Psoas muscle (tissue), 8 donors: Measurements from ENCODE around the gene PLEKHA3. TPM values are rescaled to one million over a fixed set of nuclear protein-coding genes. Genes with fewer than 3 reads are reported as not detected.

Source experiments
- ATAC-seq, 4 donors: fragments of 200-7000 bp; cut with Tn5 transposase; one replicate each; pipeline ENCODE4 v1.9.1; 2020; ENCODE audit warnings: moderate library complexity in 3 of 4, mild to moderate bottlenecking in 2 of 4
- DNase-seq, 2 donors: peaks; one replicate each; pipeline ENCODE4 v3.0.0-alpha.2; 2020
- H3K27ac ChIP-seq: fragments of 200-600 bp; one replicate; pipeline ENCODE4 v1.8.0; 2022
- H3K27me3 ChIP-seq, 3 donors: fragments of 200-600 bp in 1 of 3; one replicate each; pipeline versions ENCODE4 v1.6.1 to v1.8.0; 2013 to 2022; ENCODE audit warnings: low read length in 2 of 3, mild to moderate bottlenecking in 2 of 3, moderate library complexity in 1 of 3; ENCODE audit not compliant: insufficient read depth in 3 of 3
- H3K36me3 ChIP-seq, 2 donors: fragments of 200-600 bp in 1 of 2; one replicate each; pipeline versions ENCODE4 v1.6.1 to v1.8.0; 2013 to 2022; ENCODE audit warnings: low read depth in 1 of 2, mild to moderate bottlenecking in 1 of 2, moderate library complexity in 1 of 2; ENCODE audit not compliant: insufficient read depth in 1 of 2
- H3K4me1 ChIP-seq: fragments of 200-600 bp; one replicate; pipeline ENCODE4 v1.8.0; 2022
- H3K4me3 ChIP-seq: fragments of 200-600 bp; one replicate; pipeline ENCODE4 v1.8.0; 2022; ENCODE audit warnings: mild to moderate bottlenecking
- H3K9me3 ChIP-seq: fragments of 200-600 bp; one replicate; pipeline ENCODE4 v1.8.0; 2022
- WGBS, 3 donors: extraction: QIAGEN DNeasy Blood & Tissue Kit; methylation state at CpG; one replicate each; pipeline versions ENCODE4 v1.1.6 to v1.1.7; 2013; 5-methylcytosine and 5-hydroxymethylcytosine counted together
- intact Hi-C, 2 donors: fragments of 100-400 bp; cut with DNase I; formaldehyde crosslinking; loops; one replicate each; pipeline versions ENCODE4 v1.11.0 to v1.14.2; 2022
- long read RNA-seq, 2 donors: library from polyadenylated mRNA; unstranded; transcript quantifications; one replicate each; pipeline ENCODE4 v2.0.0, GENCODE V29; 2021
- polyA plus RNA-seq, 3 donors: library from polyadenylated mRNA; stranded (reverse); fragments of 200-250 nt; gene quantifications; one replicate each; pipeline ENCODE4 v1.2.3, GENCODE V29; 2013
- total RNA-seq, 4 donors: library from RNA; stranded (reverse); fragmentation: NEBNext Ultra II Directional in 2 of 4; extraction: Animal tissue kit (Norgen Biotek cat#: 25700) in 2 of 4; gene quantifications; one replicate each; pipeline versions ENCODE4 v1.2.1 to v1.2.4, GENCODE V29; 2021 to 2023
- TF ChIP-seq, protein P1 (sequence below): fragments of 200-600 bp; IDR thresholded peaks from one replicate; pipeline ENCODE4 v1.8.0; 2022; ENCODE audit warnings: antibody characterized with exemption
- donor health status: healthy with polysubstance abuse.
- donor health status: DM: no; HTN: no; CAD: no; lungs with moderate emphysema.
- donor health status: Bipolar disorder and iron deficiency.
- donor health status: healthy.
- donor health status: DM: yes; HTN: yes; CAD: no.
- donor health status: DM: no; HTN: no; CAD: no.
- donor health status: DM: no; HTN: no; CAD: no.
- donor health status: DM: yes; HTN: yes; CAD: no.

Gene PLEKHA3
- total RNA-seq (10 to 100 TPM; 13.5 to 22.5 (median 17.6) TPM), polyA plus RNA-seq (1 to 10 TPM; 4.0 to 8.1 (median 4.2) TPM)
- long read RNA-seq, donor 1, full-length matches to known transcripts = 2 of 3 reads
- long read RNA-seq, donor 1, partial matches to known transcripts = 0 of 3 reads
- long read RNA-seq, donor 1, other reads (novel, unspliced or antisense) = 1 of 3 reads
- long read RNA-seq, donor 2, full-length matches to known transcripts = 5 of 12 reads
- long read RNA-seq, donor 2, partial matches to known transcripts = 5 of 12 reads
- long read RNA-seq, donor 2, other reads (novel, unspliced or antisense) = 2 of 12 reads

DNA sequence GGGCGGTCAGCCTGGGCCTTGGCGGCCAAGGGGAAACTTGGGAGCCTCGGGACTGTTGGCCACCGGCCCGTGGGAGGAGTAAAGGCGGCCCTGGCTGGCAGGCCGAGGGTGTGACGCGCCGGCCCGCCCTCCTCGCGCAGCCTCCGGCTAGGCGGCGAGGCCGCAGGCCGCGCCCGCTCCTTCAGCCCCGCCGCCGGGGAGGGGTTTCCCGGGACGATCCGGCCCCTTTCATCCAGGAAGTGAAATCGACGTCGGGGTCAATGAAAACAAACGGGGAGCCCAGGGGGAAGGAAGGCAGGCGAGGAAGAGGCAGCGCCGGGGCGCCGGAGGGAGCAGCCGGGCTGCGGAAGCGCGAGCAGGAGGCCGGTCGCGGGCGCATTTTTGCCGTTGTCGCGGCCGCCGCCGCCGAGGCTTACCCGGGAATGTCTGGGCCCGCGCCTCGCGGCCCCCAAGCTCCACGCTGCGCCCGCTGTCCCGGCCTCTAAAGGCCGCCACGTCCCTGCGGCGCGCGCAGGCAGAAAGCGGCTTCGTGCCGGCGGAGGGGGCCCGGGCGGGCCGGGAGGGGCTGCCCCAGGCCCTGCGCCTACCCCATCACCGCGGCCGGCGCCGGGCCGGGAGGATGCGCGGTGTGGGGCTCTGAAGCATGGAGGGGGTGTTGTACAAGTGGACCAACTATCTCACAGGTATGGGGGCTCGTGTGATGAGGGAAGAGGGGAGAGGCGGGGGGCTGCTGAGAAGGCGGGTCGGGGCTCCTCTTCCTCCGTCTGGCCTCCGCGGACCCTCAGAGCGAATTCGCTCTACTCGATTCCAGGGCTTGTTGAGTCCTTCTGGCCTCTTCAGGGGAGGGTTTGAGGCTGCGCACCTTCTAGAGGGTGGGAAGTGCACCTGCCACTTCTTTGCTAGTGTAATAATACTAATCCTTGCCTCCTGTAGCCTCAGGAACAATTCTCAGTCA is at the start of gene PLEKHA3:
Gene PLEKHA3, plus strand, starts transcription at position 231 of the 955 bp plus-strand sequence. Its CDS starts 413 bp downstream, at position 644.
- ATAC-seq = peak; percentile 85 to 92 (median 87)
- Histone ChIP-seq H3K36me3 (peaks cover 0 to under 1% of the 10 kb centered on the region in 2 donors), H3K27ac (peak within 1 kb of the TSS; percentile 88), H3K27me3 (no peaks in the 10 kb centered on the region), H3K9me3 (no peaks in the 10 kb centered on the region), H3K4me1 (peaks cover 48% of the 10 kb centered on the region), H3K4me3 (peak within 1 kb of the TSS; percentile 85)
- peak; percentile 97 to 98 for DNase-seq
- intact Hi-C loops = loop anchor here in 1 of 2 donors (5.0 kb wide), 1 partner anchor 37 kb away; no protein-coding TSS in a partner anchor
- 0% methylated on average over 54 to 92 of the region's 92 CpGs for WGBS, 3 donors
- TF ChIP-seq, protein P1, sequence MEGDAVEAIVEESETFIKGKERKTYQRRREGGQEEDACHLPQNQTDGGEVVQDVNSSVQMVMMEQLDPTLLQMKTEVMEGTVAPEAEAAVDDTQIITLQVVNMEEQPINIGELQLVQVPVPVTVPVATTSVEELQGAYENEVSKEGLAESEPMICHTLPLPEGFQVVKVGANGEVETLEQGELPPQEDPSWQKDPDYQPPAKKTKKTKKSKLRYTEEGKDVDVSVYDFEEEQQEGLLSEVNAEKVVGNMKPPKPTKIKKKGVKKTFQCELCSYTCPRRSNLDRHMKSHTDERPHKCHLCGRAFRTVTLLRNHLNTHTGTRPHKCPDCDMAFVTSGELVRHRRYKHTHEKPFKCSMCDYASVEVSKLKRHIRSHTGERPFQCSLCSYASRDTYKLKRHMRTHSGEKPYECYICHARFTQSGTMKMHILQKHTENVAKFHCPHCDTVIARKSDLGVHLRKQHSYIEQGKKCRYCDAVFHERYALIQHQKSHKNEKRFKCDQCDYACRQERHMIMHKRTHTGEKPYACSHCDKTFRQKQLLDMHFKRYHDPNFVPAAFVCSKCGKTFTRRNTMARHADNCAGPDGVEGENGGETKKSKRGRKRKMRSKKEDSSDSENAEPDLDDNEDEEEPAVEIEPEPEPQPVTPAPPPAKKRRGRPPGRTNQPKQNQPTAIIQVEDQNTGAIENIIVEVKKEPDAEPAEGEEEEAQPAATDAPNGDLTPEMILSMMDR = no peak

DNA sequence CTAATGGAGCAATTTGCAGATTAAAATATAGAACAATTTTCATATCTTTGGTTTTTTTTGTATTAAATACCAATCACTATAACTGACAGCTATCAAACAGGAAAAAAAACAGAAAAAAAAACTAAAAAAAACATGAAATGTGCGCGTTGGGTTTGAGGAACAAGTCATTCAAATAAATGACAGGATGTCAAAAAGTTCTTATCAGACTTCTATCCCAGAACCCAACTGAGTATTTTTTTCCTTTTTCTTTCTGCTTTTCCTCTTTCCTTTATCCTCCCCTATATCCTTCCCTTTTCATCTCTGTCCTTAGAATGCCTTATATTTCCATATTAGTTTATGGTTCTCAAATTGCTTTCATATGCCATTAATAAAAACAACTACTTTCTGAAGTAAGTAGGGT is 43.6 kb upstream of the PLEKHA3 start:
- Histone ChIP-seq H3K4me1 (no peaks in the 10 kb centered on the region), H3K27me3 (no peaks in the 10 kb centered on the region), H3K4me3 (no peak overlapping the region), H3K9me3 (no peaks in the 10 kb centered on the region), H3K36me3 (peaks cover 24 to 100% of the 10 kb centered on the region in 2 donors), H3K27ac (no peak overlapping the region)
- ATAC-seq (no peak), DNase-seq (no peak)
- intact Hi-C loops = no loop called here
- TF ChIP-seq, protein P1 = no peak
- WGBS, 3 donors = 82 to 94% (median 90%) methylated on average over 2 of the region's 2 CpGs

DNA sequence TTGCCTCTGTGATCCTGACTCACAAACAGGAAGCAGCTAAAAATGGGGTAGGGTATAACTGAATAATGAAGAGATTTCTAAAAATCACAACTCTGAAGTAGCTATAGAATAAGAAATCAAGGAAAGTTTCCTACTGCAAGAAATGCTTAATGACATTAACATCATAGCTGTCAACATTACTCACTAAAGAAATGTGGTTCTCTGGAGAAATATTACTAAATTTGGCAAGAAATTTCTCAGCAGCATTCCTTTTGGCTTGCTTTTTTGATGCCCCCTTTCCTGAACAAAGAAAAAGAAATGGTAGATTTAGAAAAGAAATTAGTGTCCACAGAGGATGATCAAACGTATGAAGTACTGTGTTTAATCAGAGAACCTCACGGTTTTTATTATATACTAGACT is 38.8 kb upstream of the PLEKHA3 start:
- WGBS, 3 donors = 88 to 92% (median 90%) methylated on average over 2 of the region's 2 CpGs
- H3K4me3 ChIP-seq = no peak overlapping the region
- H3K4me1 ChIP-seq = no peaks in the 10 kb centered on the region
- DNase-seq (no peak), ATAC-seq (no peak)
- TF ChIP-seq, protein P1 = no peak
- H3K27me3 ChIP-seq = no peaks in the 10 kb centered on the region
- no peaks in the 10 kb centered on the region for H3K9me3 ChIP-seq
- H3K36me3 ChIP-seq = peaks cover 9 to 100% of the 10 kb centered on the region in 2 donors
- H3K27ac ChIP-seq = no peak overlapping the region
- intact Hi-C loops = no loop called here

DNA sequence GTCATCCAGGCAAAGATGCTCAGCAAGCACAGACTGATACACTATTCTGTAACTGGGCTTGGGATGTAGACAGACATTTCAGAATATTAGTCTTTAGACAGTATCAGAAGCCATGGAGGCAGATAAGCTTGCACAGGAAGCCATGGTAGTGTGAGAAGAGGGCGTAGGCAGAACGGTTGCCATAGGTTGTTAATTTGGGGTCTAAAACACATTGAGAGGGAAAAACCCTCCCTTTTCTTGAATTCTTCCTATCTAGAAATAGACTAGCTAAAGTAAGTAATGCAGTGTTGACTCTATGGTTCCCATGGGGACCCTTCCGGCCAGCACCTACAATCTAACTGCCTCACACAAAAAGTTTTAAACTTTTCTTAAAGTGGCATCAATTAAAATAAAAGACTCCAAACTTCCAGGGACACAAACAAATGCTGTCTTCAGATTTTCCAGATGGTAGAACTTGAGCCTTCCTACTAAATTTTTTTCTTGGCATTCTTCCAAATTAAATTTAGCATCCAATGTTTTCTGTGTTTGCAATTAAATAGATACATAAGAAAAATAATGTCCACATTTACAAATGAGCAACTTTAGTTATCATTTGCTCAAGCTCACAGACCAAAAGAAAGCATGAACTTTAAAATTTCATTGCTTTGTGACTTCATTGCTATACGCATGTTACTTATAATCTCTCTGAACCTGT is 31.1 kb upstream of the PLEKHA3 start:
- intact Hi-C loops = no loop called here
- DNase-seq (no peak), ATAC-seq (no peak)
- 70 to 77% (median 73%) methylated on average over 4 of the region's 4 CpGs for WGBS, 3 donors
- Histone ChIP-seq H3K27ac (peak overlapping the region; percentile 100), H3K4me1 (peaks cover 35% of the 10 kb centered on the region), H3K36me3 (peaks cover 4 to 51% of the 10 kb centered on the region in 2 donors), H3K4me3 (peak overlapping the region; percentile 97), H3K9me3 (no peaks in the 10 kb centered on the region), H3K27me3 (peaks cover 0 to 2% (median 0%) of the 10 kb centered on the region in 3 donors)
- TF ChIP-seq, protein P1 = no peak
